Stromal cell of bone marrow (primary cell): ENCODE data around the gene DCST2.

ENCODE experiments used
- DNase-seq: peaks from one replicate; pipeline ENCODE4 v3.0.0-alpha.2; 2012; ENCODE audit warnings: low read depth

Gene DCST2

GRCh38 chr1:154974808-154975408 is 58.7 kb downstream of the DCST2 start:
- DNase-seq, result peak; percentile 90

GRCh38 chr1:154974102-154974807 is 59.3 kb downstream of the DCST2 start, which contains the start of gene CKS1B:
Gene CKS1B (plus strand): TSS chr1:154974681. CDS start chr1:154974746, 65 bp downstream.
- peak; percentile 100 for DNase-seq

- DNase-seq, result peak; percentile 93
These were observed 60.1 kb downstream of the DCST2 start for GRCh38 chr1:154973344-154974101.

GRCh38 chr1:154972517-154973343 is 60.9 kb downstream of the DCST2 start:
- DNase-seq, result peak; percentile 81

- DNase-seq, result no peak
These were observed 61.4 kb downstream of the DCST2 start for GRCh38 chr1:154972213-154972516.

GRCh38 chr1:154971341-154971998 is 62.1 kb downstream of the DCST2 start:
- no peak for DNase-seq

- DNase-seq, result peak; percentile 97
These were observed 62.8 kb downstream of the DCST2 start, which contains the start of gene SHC1 for GRCh38 chr1:154970631-154971340. Gene SHC1 (minus strand): TSS chr1:154970747. CDS start chr1:154970526, 221 bp downstream.

- DNase-seq, result no peak
These were observed 63.6 kb downstream of the DCST2 start for GRCh38 chr1:154969860-154970452.

GRCh38 chr1:154969246-154969645 is 64.3 kb downstream of the DCST2 start:
- DNase-seq, result no peak

- no peak for DNase-seq
These were observed 64.8 kb downstream of the DCST2 start for GRCh38 chr1:154968731-154969130.
